Endothelial cell of umbilical vein (primary cell): ENCODE results near the gene FAM219A. TPM values are rescaled to one million over a fixed set of nuclear protein-coding genes. Genes with fewer than 3 reads are reported as not detected.

Experiments
- BruUV-seq: library from RNA; stranded (reverse); fragments of 400-500 nt; replicated peaks from 2 replicates; lab custom pipeline; 2021; lab: Mats Ljungman, UMichigan
- CTCF ChIA-PET: fragments of 300-600, 350-600 bp; sonication (Branson Sonifier 250); formaldehyde crosslinking; loops from one replicate; lab custom pipeline; 2021; ENCODE audit warnings: antibody characterized with exemption, inconsistent platforms; lab: Charles Lee
- POLR2A ChIA-PET: fragments of 300-600, 350-600 bp; sonication (Branson Sonifier 250); formaldehyde crosslinking; loops from one replicate; lab custom pipeline; 2021; ENCODE audit warnings: antibody characterized with exemption, inconsistent platforms; lab: Charles Lee
- DNase-seq: peaks from one replicate; pipeline ENCODE4 v3.0.0-alpha.2; 2011; ENCODE audit warnings: low read depth, low spot score
- FAIRE-seq: peaks from 2 replicates; lab custom pipeline; 2011; peaks lifted over from hg19 to GRCh38; lab: Jason Lieb, UNC
- H2AFZ ChIP-seq: 2 replicates; pipeline ENCODE4 v1.6.0; 2012; ENCODE audit warnings: low read depth, low read length, control low read depth, inconsistent platforms
- H3K27ac ChIP-seq: 2 replicates; pipeline ENCODE4 v1.5.1; 2011; ENCODE audit warnings: low read depth, mild to moderate bottlenecking, control low read depth, low read length, moderate library complexity; ENCODE audit not compliant: insufficient read depth
- H3K27me3 ChIP-seq, 2 experiments: 2 replicates each; pipeline versions ENCODE4 v1.6.0 to v1.6.1; 2011; ENCODE audit warnings: low read length in 2 of 2, mixed read lengths in 1 of 2; ENCODE audit not compliant: control insufficient read depth in 2 of 2, insufficient read depth in 2 of 2
- H3K36me3 ChIP-seq, 2 experiments: 2 replicates in 1 of 2; 3 replicates in 1 of 2; pipeline ENCODE4 v1.5.1; 2011; ENCODE audit warnings: low read length in 2 of 2, mild to moderate bottlenecking in 1 of 2, moderate library complexity in 1 of 2; ENCODE audit not compliant: control insufficient read depth in 2 of 2, insufficient read depth in 2 of 2; ENCODE audit errors: extremely low read depth in 1 of 2
- H3K4me1 ChIP-seq: 3 replicates; pipeline ENCODE4 v1.5.1; 2011; ENCODE audit warnings: mild to moderate bottlenecking, low read length; ENCODE audit not compliant: control insufficient read depth, insufficient read depth; ENCODE audit errors: extremely low read depth
- H3K4me2 ChIP-seq: 2 replicates; pipeline ENCODE4 v1.6.1; 2011; ENCODE audit warnings: low read length, control low read depth, mixed read lengths; ENCODE audit not compliant: insufficient read depth
- H3K4me3 ChIP-seq, 3 experiments: fragments of 200-600 bp in 1 of 3; sonication (generic), shearing (Covaris generic) in 1 of 3; replicated peaks in 1 of 3; 2 replicates each; pipeline ENCODE4 v1.5.1; 2011 to 2016; ENCODE audit warnings: control low read depth in 3 of 3, low read length in 3 of 3, mild to moderate bottlenecking in 2 of 3, inconsistent platforms in 1 of 3, low read depth in 1 of 3, moderate library complexity in 1 of 3; ENCODE audit not compliant: insufficient read depth in 1 of 3
- H3K79me2 ChIP-seq: 2 replicates; pipeline ENCODE4 v1.6.0; 2012; ENCODE audit warnings: low read length, inconsistent platforms; ENCODE audit not compliant: control insufficient read depth, insufficient read depth
- H3K9ac ChIP-seq: replicated peaks from 2 replicates; pipeline ENCODE3; 2011; ENCODE audit warnings: low read length, control low read depth; ENCODE audit not compliant: insufficient read depth; ENCODE audit errors: extremely low read depth
- H3K9me1 ChIP-seq: replicated peaks from 3 replicates; pipeline ENCODE4 v1.6.0; 2011; ENCODE audit warnings: mild to moderate bottlenecking, low read length; ENCODE audit not compliant: control insufficient read depth, insufficient read depth; ENCODE audit errors: extremely low read depth
- H3K9me3 ChIP-seq: replicated peaks from 2 replicates; pipeline ENCODE4 v1.5.1; 2012; ENCODE audit warnings: low read length, inconsistent platforms; ENCODE audit not compliant: control insufficient read depth, insufficient read depth
- H4K20me1 ChIP-seq: replicated peaks from 2 replicates; pipeline ENCODE3; 2011; ENCODE audit warnings: mild to moderate bottlenecking, low read length; ENCODE audit not compliant: control insufficient read depth, insufficient read depth; ENCODE audit errors: extremely low read depth
- CTCF ChIP-seq, 2 donors: IDR thresholded peaks; 1 replicate in 1 of 2; 2 replicates in 1 of 2; pipeline ENCODE4 v1.5.1; 2011; ENCODE audit warnings: low read length in 2 of 2, mild to moderate bottlenecking in 2 of 2, moderate library complexity in 2 of 2, control low read depth in 1 of 2, inconsistent platforms in 1 of 2, low read depth in 1 of 2; ENCODE audit not compliant: insufficient read depth in 1 of 2; ENCODE audit errors: extremely low read depth in 1 of 2
- EZH2 ChIP-seq: IDR thresholded peaks from 2 replicates; pipeline ENCODE4 v1.6.1; 2012; ENCODE audit warnings: borderline replicate concordance, low read depth, mild to moderate bottlenecking, moderate library complexity, low read length, inconsistent platforms; ENCODE audit not compliant: severe bottlenecking
- FOS ChIP-seq: IDR thresholded peaks from 2 replicates; pipeline ENCODE4 v1.6.1; 2011; ENCODE audit warnings: mild to moderate bottlenecking, low read length, moderate library complexity, borderline replicate concordance; ENCODE audit not compliant: insufficient read depth
- GATA2 ChIP-seq: IDR thresholded peaks from 2 replicates; pipeline ENCODE4 v1.7.0; 2011; ENCODE audit warnings: low read depth, mild to moderate bottlenecking, moderate library complexity, mixed read lengths, low read length; ENCODE audit not compliant: insufficient read length, insufficient read depth
- JUN ChIP-seq: IDR thresholded peaks from 2 replicates; pipeline ENCODE4 v1.6.1; 2011; ENCODE audit warnings: borderline replicate concordance, low read depth; ENCODE audit not compliant: insufficient read length, insufficient read depth
- MAX ChIP-seq: IDR thresholded peaks from 2 replicates; pipeline ENCODE4 v1.6.1; 2011; ENCODE audit not compliant: insufficient read depth, insufficient read length
- MYC ChIP-seq: IDR thresholded peaks from one replicate; pipeline ENCODE4 v1.6.1; 2011; ENCODE audit warnings: mild to moderate bottlenecking, low read depth, low read length
- POLR2A ChIP-seq: IDR thresholded peaks from 2 replicates; pipeline ENCODE4 v1.6.1; 2012; ENCODE audit warnings: low read depth, mild to moderate bottlenecking, control low read depth, low read length
- POLR2AphosphoS5 ChIP-seq: IDR thresholded peaks from 2 replicates; pipeline ENCODE4 v1.6.1; 2012; ENCODE audit warnings: low read depth, mild to moderate bottlenecking, control low read depth, low read length, moderate library complexity; ENCODE audit not compliant: insufficient read depth
- dilution Hi-C: fragments of 300-500 bp; cut with MboI; formaldehyde crosslinking; loops from one replicate; pipeline ENCODE4 v1.15.0; 2019; ENCODE audit warnings: low sequenced_read_pairs; ENCODE audit not compliant: extremely low pct_ligation_motif_present
- intact Hi-C: fragments of 100-400 bp; cut with micrococcal nuclease; formaldehyde crosslinking; loops from one replicate; pipeline ENCODE4 v1.10.0; 2022
- polyA plus RNA-seq, 4 experiments: library from polyadenylated mRNA; depleted of rRNA in 3 of 4; stranded (reverse) in 3 of 4; unstranded in 1 of 4; fragments of >200 nt; gene quantifications; 2 replicates each; pipeline versions ENCODE4 v1.2.1 to v1.2.3, GENCODE V29; 2011 to 2012; ENCODE audit warnings: missing spikeins in 1 of 4
- total RNA-seq: library from RNA; stranded (reverse); gene quantifications from 2 replicates; pipeline ENCODE4 v1.2.3, GENCODE V29; 2021

The FAM219A gene
- total and polyA plus RNA-seq, 2 donors (not counting 3 experiments of a cell fraction or from before 2014, with no cell fraction given), result 18.1 to 35.7 TPM

- H3K27me3 ChIP-seq, result no peaks in the 10 kb centered on the region
- TF ChIP-seq POLR2A (no peak), FOS (no peak), JUN (no peak), GATA2 (no peak), MYC (no peak)
- no TSS peak for BruUV-seq
- H3K79me2 ChIP-seq, result peaks cover 46% of the 10 kb centered on the region
- peaks cover 3% of the 10 kb centered on the region for H4K20me1 ChIP-seq
- no peaks in the 10 kb centered on the region for H3K9me1 ChIP-seq
- H3K4me1 ChIP-seq, result peaks cover 12% of the 10 kb centered on the region
- no peak overlapping the region for H2AFZ ChIP-seq
- no peak overlapping the region for H3K27ac ChIP-seq
- FAIRE-seq (peak; percentile 31), DNase-seq (no peak)
- intact Hi-C loops, result no loop called here
- no peaks in the 10 kb centered on the region for H3K9me3 ChIP-seq
- no peak overlapping the region for H3K4me3 ChIP-seq
- ChIA-PET POLR2A (no interaction called here), CTCF (interaction anchor here (1.1 to 2.5 kb wide), 6 partner anchors 10 to 141 kb away, joined by 4 to 12 read pairs (median 6); no protein-coding TSS in a partner anchor)
- no peak overlapping the region for H3K4me2 ChIP-seq
- no peaks in the 10 kb centered on the region for H3K36me3 ChIP-seq
- dilution Hi-C loops, result no loop called here
- no peak overlapping the region for H3K9ac ChIP-seq
Measured at GRCh38 chr9:34450644-34451043, 7.7 kb downstream of the FAM219A start.

GRCh38 chr9:34446951-34447350 is 11.4 kb downstream of the FAM219A start:
- no peaks in the 10 kb centered on the region for H3K27me3 ChIP-seq
- FAIRE-seq (no peak), DNase-seq (no peak)
- no peak overlapping the region for H3K4me2 ChIP-seq
- no peaks in the 10 kb centered on the region for H3K9me1 ChIP-seq
- peaks cover 28% of the 10 kb centered on the region for H3K79me2 ChIP-seq
- POLR2A ChIA-PET, result no interaction called here
- no peaks in the 10 kb centered on the region for H3K9me3 ChIP-seq
- intact Hi-C loops, result no loop called here
- no peaks in the 10 kb centered on the region for H4K20me1 ChIP-seq
- no peak for TF ChIP-seq MYC
- no peak for TF ChIP-seq POLR2A
- TF ChIP-seq GATA2, result no peak
- TF ChIP-seq JUN, result no peak
- TF ChIP-seq FOS, result no peak
- TF ChIP-seq MAX, result no peak
- no peak for TF ChIP-seq CTCF (IDR thresholded peaks at IDR 0.05; ENCODE audit: extremely low read depth in 1 of 2, insufficient read depth in 1 of 2, low read depth in 1 of 2, low read length in 2 of 2)
- TF ChIP-seq EZH2, result no peak
- no peak for TF ChIP-seq POLR2AphosphoS5
- CTCF ChIA-PET, result interaction anchor here (1.2 to 4.9 kb wide), 3 partner anchors 9 to 43 kb away, joined by 3 to 37 read pairs (median 6); partner anchors contain the start of genes DNAI1 and FAM219A
- no peak overlapping the region for H3K9ac ChIP-seq
- BruUV-seq, result no TSS peak
- no peak overlapping the region for H3K4me3 ChIP-seq
- dilution Hi-C loops, result no loop called here
- no peak overlapping the region for H3K27ac ChIP-seq
- H3K36me3 ChIP-seq, result no peaks in the 10 kb centered on the region
- H3K4me1 ChIP-seq, result peaks cover 23% of the 10 kb centered on the region
- H2AFZ ChIP-seq, result no peak overlapping the region
